HG03095 (cell line): ENCODE measurements around the gene LMLN.
"Not testable (repeated sequence)": the region's sequence is repeated elsewhere in the genome, so short reads cannot be mapped to it uniquely, and the experiment has no call there.

Experiments
- ATAC-seq: cut with Tn5 transposase; IDR thresholded peaks from one replicate; pipeline ENCODE4 v1.9.1; 2021; ENCODE audit warnings: moderate library complexity; ENCODE audit not compliant: unreplicated experiment

The LMLN gene

DNA sequence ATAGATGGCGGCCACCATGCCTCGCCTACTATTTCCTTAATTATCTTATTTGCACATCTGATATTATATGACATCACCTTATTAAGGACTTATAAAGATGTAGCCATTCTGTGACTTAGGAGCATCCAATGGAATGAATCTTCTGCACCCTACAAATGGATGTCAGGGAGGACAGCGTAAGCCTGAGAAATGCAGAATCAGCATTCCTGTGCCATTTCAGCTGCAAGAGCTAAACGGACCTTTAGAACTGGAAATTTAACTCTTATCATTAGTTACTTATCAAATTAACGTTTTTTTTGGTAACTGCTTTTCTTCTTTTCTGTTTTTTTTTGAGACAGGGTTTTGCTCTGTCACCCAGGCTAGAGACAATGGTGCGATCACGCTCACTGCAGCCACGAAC, 65.6 kb downstream of the LMLN start:
- no peak for ATAC-seq

GRCh38 chr3:198026620-198027019, 66.6 kb downstream of the LMLN start:
- ATAC-seq = no peak

DNA sequence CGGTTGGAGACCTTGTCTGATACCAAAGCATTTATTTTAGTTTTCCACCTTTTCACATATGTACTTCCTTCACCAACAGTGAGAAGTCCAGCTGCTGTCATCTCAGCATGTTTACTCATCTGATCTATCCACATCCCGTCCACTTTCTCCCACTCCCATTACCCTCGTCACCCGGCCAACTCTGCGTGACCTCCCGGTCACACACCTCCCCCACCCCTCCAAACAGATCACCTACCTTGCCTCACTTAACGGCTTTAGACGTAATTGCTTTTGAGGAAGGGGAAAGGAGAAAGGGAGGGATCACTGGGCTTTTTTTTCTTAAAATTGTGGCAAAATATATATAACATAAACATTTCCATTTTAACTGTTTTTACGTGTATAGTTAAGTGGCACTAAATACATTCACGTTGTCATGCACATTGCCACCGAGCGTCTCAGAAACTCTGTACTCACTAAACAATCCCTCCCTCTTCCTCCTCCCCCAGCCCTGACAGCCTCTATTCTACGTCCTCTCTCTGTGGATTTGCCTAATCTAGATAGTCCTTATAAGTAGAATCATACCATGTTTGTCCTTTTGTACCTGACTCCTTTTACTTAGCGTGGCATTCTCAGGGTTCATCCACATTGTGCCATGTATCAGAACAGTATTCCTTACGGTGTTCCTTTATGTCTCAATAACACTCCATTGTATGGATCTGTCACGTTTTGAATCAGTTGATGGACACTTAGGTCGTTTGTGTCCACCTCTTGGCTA, 67.2 kb downstream of the LMLN start:
- no peak for ATAC-seq

GRCh38 chr3:198027799-198028390, 67.9 kb downstream of the LMLN start:
- no peak for ATAC-seq

GRCh38 chr3:198028718-198029117, 68.7 kb downstream of the LMLN start:
- no peak for ATAC-seq

DNA sequence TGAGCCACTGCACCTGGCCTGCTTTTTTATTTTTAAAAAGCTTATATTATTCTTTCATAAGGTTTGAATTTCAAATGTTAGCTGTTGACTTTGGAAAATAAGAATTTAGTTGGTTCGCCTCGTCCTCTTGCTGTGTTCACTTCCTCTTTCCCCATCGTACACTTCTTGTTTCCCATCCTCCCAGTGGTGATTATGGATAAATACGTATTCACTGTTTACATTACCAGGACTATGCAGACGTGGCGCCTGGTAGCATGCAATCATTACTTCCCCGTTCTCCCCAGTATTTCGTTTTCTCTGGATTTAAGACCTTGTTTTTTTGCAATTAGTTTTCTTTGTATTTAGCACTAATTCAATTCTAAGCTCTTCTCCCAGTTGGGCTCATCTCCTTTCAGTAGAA, 70.1 kb downstream of the LMLN start:
- ATAC-seq = no peak

DNA sequence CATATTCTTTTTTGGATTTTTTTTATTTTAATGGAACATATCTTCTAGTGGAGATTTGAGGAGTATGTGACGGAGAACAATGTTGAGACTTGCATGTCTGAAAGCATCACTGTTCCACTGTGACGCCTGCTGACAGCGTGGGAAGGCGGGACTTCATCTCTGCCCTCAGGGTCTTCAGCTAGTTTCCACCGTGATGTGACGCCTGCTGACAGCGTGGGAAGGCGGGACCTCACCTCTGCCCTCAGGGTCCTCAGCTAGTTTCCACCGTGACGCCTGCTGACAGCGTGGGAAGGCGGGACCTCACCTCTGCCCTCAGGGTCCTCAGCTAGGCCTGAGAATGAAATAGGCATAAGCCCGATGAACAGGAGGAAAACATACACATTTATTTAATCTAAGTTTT, 70.7 kb downstream of the LMLN start:
- ATAC-seq = no peak

DNA sequence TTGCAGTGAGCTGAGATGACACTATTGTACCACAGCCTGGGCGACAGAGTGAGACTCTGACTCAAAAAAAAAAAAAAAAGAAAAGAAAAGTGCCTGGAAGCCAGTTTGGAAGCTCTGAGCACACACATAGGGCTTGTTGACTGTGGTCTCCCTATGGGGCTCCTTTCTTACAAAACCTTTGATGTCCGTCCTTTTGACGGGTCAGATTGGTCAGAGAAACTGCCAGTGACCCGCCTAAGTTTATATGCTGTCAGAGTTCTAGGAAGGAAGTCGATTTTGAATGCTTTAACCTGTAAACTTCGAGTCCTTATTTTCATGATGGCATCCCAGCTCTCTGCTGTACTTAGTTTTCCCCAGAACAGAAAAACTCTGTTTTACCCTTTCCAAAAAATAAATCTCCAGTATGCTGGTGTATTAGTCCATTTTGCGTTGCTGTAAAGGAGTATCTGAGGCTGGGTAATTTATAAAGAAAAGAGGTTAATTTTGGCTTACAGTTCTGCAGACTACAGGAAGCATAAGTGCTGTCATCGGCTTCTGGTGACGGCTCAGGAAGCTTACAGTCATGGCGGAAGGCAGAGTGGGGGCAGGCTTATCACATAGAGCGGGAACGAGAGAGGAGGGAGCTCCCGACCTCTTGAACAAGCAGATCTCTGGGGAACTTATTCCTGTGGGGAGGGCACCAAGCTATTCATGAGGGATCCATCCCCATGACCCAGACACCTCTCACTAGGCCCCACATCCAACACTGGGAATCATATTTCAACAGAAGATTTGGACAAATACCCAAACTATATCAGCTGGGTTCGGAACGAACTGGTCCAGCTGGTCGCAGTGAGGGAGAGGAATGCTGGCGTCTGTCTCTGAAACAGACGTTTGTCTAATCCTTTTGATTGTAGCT, 72.3 kb downstream of the LMLN start:
- no peak for ATAC-seq

DNA sequence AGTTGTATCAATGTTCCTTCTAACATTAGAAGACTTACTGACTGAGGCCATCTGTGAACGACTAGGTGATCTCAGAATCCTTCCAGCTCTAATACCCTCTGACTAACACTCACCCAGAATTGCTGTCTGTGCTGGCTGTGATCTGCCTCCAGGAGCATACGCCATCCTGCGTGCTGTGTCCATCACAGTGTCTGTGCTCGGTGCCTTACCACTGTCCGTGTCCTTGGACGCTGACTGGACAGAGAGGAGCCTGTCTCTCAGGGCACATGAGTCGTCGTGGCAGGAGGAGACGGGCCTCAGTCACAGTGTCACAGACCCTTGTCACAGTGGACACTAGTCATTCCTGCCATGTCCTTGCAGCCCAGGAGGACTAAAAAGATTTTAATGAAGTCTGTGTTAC, 83.1 kb downstream of the LMLN start:
- no peak for ATAC-seq

DNA sequence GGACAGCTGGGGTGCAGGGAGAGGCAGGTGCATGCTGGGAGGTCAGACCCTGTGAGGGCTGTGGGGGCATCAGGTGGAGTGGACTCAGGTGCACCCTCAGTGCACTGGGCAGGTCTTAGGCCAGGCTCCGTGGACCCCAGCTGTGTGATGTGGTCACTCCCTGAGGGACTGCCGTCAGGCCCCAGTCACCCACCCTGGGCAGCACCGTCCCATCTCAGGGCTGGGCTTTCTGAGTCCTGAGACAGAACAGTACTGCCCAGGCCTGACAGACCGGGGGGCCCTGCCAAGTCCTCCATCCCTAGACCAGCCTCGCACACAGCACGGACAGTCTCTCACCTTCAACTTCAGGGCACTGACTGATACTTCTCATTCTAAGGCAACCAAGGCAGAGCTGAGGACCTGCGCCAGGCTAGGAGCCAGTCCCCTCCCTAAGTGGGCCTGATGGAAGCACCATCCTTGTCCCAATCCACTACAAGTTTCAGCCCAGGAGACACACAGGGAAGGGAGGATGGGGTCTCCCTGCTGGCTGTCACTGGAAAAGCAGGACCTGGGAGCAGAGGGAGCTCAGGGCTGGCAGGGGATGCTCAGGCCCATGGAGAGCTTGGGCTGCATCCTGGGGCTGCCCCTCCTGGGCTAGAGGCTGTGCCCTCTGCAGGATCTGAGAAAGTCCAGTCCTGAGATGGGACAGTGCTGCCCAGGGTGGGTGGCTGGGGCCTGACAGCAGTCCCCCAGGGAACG, 86.3 kb downstream of the LMLN start:
- ATAC-seq = no peak

- no peak for ATAC-seq
These were observed 88.4 kb downstream of the LMLN start for GRCh38 chr3:198048445-198048844.

GRCh38 chr3:198051836-198052235, 91.8 kb downstream of the LMLN start:
- ATAC-seq = no peak

GRCh38 chr3:198053462-198053861, 93.4 kb downstream of the LMLN start:
- not testable (repeated sequence) for ATAC-seq

GRCh38 chr3:198061119-198062067, 101.4 kb downstream of the LMLN start:
- no peak for ATAC-seq

GRCh38 chr3:198062068-198062465, 102.0 kb downstream of the LMLN start:
- ATAC-seq = no peak

- ATAC-seq = no peak
These were observed 104.4 kb downstream of the LMLN start for GRCh38 chr3:198064420-198064819.

GRCh38 chr3:198065897-198066296, 105.9 kb downstream of the LMLN start:
- ATAC-seq = no peak

DNA sequence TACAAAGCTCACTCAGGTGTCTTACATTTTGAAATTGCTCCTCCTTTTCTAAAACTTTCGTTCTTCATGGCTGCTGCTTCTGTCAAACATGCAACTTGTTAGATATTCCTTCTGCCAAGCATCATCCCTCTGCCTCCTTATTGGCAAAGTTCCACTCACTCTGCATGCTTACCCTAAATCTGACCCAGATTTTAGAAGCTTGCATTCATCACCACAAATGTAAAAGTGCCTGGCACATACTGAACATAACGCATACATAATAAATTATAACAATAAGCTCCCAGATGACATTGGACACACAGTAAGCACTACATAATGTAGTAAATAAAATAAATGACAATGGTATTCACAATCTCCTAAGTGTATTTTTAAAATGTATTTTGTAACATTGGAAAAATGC, 107.4 kb downstream of the LMLN start:
- no peak for ATAC-seq

GRCh38 chr3:198070871-198071270, 110.9 kb downstream of the LMLN start:
- ATAC-seq = no peak
